ENCODE results near the gene CORO1C.

CORO1C gene

DNA sequence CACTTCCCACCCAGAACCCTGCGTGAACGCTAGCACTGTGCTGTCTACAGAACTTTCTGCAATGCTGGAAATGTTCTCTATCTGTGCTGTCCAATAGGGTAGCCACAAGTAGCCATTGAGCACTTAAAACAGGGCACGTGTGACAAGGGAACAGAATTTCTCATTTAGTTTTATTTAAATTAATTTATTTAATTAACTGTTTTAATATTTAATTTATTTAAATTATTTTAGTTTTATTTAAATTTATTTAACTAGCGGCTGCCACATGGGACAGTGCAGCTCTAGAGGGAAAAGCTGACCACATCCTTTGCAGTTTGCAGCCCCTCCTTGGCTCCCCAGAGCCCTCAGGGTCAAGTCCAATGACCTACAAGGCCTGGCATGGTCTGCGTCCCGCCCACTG, 35.0 kb upstream of the CORO1C start:
- H3K4me3 ChIP-seq (ENCODE audit: low read depth, low read length) = no peak overlapping the region
- no peak for TF ChIP-seq CTCF (IDR thresholded peaks at IDR 0.05; ENCODE audit: low read depth, low read length, missing control alignments)
- no peak for DNase-seq (ENCODE audit: low read depth)
- in situ Hi-C loops (cut with HindIII; ENCODE audit: low sequenced_read_pairs) = no loop called here

DNA sequence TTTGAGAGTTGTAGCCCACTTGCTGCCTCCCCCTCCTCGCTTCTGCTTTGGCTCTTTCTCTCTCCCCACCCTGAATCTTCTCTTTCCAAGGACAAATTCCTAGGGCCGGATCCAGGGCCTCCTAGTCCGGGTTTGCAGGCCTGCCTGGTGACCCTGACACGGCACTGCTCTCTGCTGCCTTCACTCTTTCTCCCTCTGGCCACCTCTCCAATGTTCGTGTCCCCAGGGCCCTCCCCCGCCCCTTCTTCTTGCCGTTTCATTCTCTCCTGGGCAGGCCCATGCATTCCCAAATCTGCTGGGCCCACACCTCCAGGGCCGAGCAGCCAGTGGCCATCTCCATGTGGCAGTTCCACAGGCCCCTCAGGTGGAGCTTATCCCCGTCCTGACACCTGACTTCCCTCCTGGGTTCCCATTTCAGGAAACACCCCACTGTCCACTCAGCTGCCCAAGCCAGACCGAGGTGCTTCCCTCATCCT, 34.0 kb upstream of the CORO1C start:
- in situ Hi-C loops (cut with HindIII; ENCODE audit: low sequenced_read_pairs) = no loop called here
- DNase-seq (ENCODE audit: low read depth) = no peak
- H3K4me3 ChIP-seq (ENCODE audit: low read depth, low read length) = no peak overlapping the region
- TF ChIP-seq CTCF (IDR thresholded peaks at IDR 0.05; ENCODE audit: low read depth, low read length, missing control alignments) = no peak

DNA sequence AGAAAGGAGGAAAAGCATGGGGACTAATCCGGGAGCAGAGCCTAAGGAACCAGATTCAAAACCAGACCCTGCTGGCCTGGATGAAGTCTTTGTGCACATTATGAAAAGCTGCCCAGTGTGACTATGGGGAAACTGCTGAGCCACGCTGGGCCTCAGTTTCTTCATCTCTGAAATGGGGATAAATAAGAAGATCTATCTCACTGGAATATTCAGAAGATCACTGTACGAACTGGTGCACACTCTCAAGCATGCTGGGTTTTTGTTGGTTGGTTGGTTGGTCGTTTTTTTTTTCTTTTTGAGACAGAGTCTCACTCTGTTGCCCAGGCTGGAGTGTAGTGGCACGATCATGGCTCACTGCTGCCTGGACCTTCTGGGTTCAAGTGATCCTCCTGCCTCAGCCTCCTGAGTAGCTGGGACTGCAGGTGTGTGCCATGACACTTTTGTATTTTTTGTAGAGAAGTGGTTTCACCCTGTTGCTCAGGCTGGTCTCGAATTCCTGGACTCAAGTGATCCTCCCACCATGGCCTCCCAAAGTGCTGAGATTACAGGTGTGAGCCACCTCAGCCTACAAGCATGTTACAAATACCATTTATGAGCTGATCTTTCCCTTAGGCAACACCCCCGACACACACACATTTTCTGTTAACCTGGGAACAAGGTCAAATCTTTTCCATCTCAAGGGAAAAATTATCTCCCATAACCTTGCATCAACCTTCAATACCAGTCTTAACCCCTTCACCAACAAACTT, 33.4 kb upstream of the CORO1C start:
- no peak overlapping the region for H3K4me3 ChIP-seq (ENCODE audit: low read depth, low read length)
- TF ChIP-seq CTCF (IDR thresholded peaks at IDR 0.05; ENCODE audit: low read depth, low read length, missing control alignments) = no peak
- no peak for DNase-seq (ENCODE audit: low read depth)
- in situ Hi-C loops (cut with HindIII; ENCODE audit: low sequenced_read_pairs) = no loop called here

DNA sequence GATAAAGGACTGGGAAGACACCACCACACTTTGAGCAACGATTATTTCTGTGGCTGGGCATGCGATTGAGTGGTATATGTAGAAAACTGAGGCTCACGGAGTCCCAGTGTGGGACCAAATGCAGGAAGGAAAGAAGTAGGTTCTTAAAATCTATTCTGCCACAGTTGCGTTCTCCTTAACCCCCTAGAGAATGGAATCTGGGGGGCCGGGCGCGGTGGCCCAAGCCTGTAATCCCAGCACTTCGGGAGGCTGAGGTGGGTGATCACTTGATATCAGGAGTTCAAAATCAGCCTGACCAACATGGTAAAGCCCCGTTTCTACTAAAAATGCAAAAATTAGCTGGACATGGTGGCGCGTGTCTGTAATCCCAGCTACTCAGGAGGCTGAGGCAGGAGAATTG, 29.9 kb upstream of the CORO1C start:
- no peak for TF ChIP-seq CTCF (IDR thresholded peaks at IDR 0.05; ENCODE audit: low read depth, low read length, missing control alignments)
- H3K4me3 ChIP-seq (ENCODE audit: low read depth, low read length) = no peak overlapping the region
- in situ Hi-C loops (cut with HindIII; ENCODE audit: low sequenced_read_pairs) = no loop called here
- DNase-seq (ENCODE audit: low read depth) = no peak

- in situ Hi-C loops (cut with HindIII; ENCODE audit: low sequenced_read_pairs) = no loop called here
- no peak overlapping the region for H3K4me3 ChIP-seq (ENCODE audit: low read depth, low read length)
- DNase-seq (ENCODE audit: low read depth) = no peak
- TF ChIP-seq CTCF (IDR thresholded peaks at IDR 0.05; ENCODE audit: low read depth, low read length, missing control alignments) = no peak
These were observed 28.6 kb upstream of the CORO1C start for GRCh38 chr12:108759924-108760323.

GRCh38 chr12:108757856-108758255, 26.5 kb upstream of the CORO1C start:
- in situ Hi-C loops (cut with HindIII; ENCODE audit: low sequenced_read_pairs) = no loop called here
- no peak for TF ChIP-seq CTCF (IDR thresholded peaks at IDR 0.05; ENCODE audit: low read depth, low read length, missing control alignments)
- no peak for DNase-seq (ENCODE audit: low read depth)
- H3K4me3 ChIP-seq (ENCODE audit: low read depth, low read length) = no peak overlapping the region
